CD14-positive monocyte (primary cell): Measurements from ENCODE around the gene SLC26A2. TPM values are rescaled to one million over a fixed set of nuclear protein-coding genes. Genes with fewer than 3 reads are reported as not detected.

Experiments used
- DNase-seq, 3 donors: peaks; one replicate each; pipeline ENCODE4 v3.0.0-alpha.2; 2011 to 2022
- H2AFZ ChIP-seq: 2 replicates; pipeline ENCODE4 v1.6.0; 2012; ENCODE audit warnings: mild to moderate bottlenecking, low read depth, low read length, inconsistent platforms; ENCODE audit not compliant: insufficient read depth, poor library complexity, severe bottlenecking
- H3K27ac ChIP-seq, 2 donors: 1 replicate in 1 of 2; 2 replicates in 1 of 2; pipeline ENCODE4 v1.5.1; 2012 to 2013; ENCODE audit warnings: low read length in 2 of 2, control low read depth in 1 of 2, inconsistent platforms in 1 of 2, low read depth in 1 of 2, mild to moderate bottlenecking in 1 of 2
- H3K27me3 ChIP-seq, 2 donors: one replicate each; pipeline versions ENCODE4 v1.6.0 to v1.6.1; 2011 to 2013; ENCODE audit warnings: low read length in 2 of 2; ENCODE audit not compliant: control insufficient read depth in 2 of 2, insufficient read depth in 2 of 2
- H3K36me3 ChIP-seq, 2 donors: replicated peaks in 1 of 2; 1 replicate in 1 of 2; 2 replicates in 1 of 2; pipeline versions ENCODE4 v1.5.1 to v1.6.1; 2012 to 2013; ENCODE audit warnings: low read length in 2 of 2, control low read depth in 1 of 2, inconsistent platforms in 1 of 2, mild to moderate bottlenecking in 1 of 2; ENCODE audit not compliant: insufficient read depth in 2 of 2, control insufficient read depth in 1 of 2
- H3K4me1 ChIP-seq, 2 donors: 1 replicate in 1 of 2; 2 replicates in 1 of 2; pipeline versions ENCODE4 v1.5.1 to v1.6.1; 2012 to 2013; ENCODE audit warnings: low read length in 2 of 2, control low read depth in 1 of 2, inconsistent platforms in 1 of 2, mild to moderate bottlenecking in 1 of 2, moderate library complexity in 1 of 2; ENCODE audit not compliant: insufficient read depth in 2 of 2, control insufficient read depth in 1 of 2
- H3K4me2 ChIP-seq: replicated peaks from 2 replicates; pipeline ENCODE3; 2012; ENCODE audit warnings: low read length, moderate library complexity, mild to moderate bottlenecking; ENCODE audit not compliant: poor library complexity, severe bottlenecking; ENCODE audit errors: extremely low read depth
- H3K4me3 ChIP-seq, 3 experiments: fragments of 200-600 bp in 1 of 3; sonication (generic) in 1 of 3; replicated peaks in 1 of 3; 1 replicate in 2 of 3; 2 replicates in 1 of 3; pipeline ENCODE4 v1.5.1; 2011 to 2013; ENCODE audit warnings: low read length in 3 of 3, mild to moderate bottlenecking in 3 of 3, control low read depth in 2 of 3, low read depth in 2 of 3, inconsistent platforms in 1 of 3, moderate library complexity in 1 of 3
- H3K79me2 ChIP-seq: 2 replicates; pipeline ENCODE4 v1.6.0; 2012; ENCODE audit warnings: mild to moderate bottlenecking, control low read depth, inconsistent platforms, low read length, moderate library complexity; ENCODE audit not compliant: insufficient read depth
- H3K9ac ChIP-seq: 2 replicates; pipeline ENCODE4 v1.6.0; 2017; ENCODE audit warnings: low read length, mild to moderate bottlenecking; ENCODE audit not compliant: insufficient read depth, poor library complexity, severe bottlenecking
- H3K9me3 ChIP-seq, 2 donors: replicated peaks in 1 of 2; 1 replicate in 1 of 2; 2 replicates in 1 of 2; pipeline versions ENCODE4 v1.5.1 to v1.6.1; 2012 to 2013; ENCODE audit warnings: low read length in 2 of 2, control low read depth in 1 of 2; ENCODE audit not compliant: control insufficient read depth in 1 of 2, insufficient read depth in 1 of 2
- H4K20me1 ChIP-seq: 2 replicates; pipeline ENCODE4 v1.6.0; 2012; ENCODE audit warnings: mild to moderate bottlenecking, low read length, control low read depth, moderate library complexity; ENCODE audit not compliant: insufficient read depth
- H3K27ac Mint-ChIP-seq, 7 donors: one replicate each; pipeline ENCODE4 v1.8.0; 2020; ENCODE audit warnings: mild to moderate bottlenecking in 7 of 7, mixed read lengths in 7 of 7, moderate library complexity in 6 of 7, inconsistent platforms in 2 of 7
- H3K27me3 Mint-ChIP-seq, 3 donors: one replicate each; pipeline ENCODE4 v1.8.0; 2021 to 2022; ENCODE audit warnings: low read depth in 3 of 3, mild to moderate bottlenecking in 3 of 3, mixed read lengths in 3 of 3, moderate library complexity in 3 of 3, inconsistent platforms in 1 of 3
- H3K36me3 Mint-ChIP-seq, 2 donors: one replicate each; pipeline ENCODE4 v1.8.0; 2020; ENCODE audit warnings: mixed read lengths in 2 of 2, inconsistent platforms in 1 of 2, mild to moderate bottlenecking in 1 of 2
- H3K4me1 Mint-ChIP-seq: one replicate; pipeline ENCODE4 v1.8.0; 2020; ENCODE audit warnings: mild to moderate bottlenecking, mixed read lengths
- H3K4me3 Mint-ChIP-seq, 2 donors: one replicate each; pipeline ENCODE4 v1.8.0; 2020; ENCODE audit warnings: mild to moderate bottlenecking in 2 of 2, mixed read lengths in 2 of 2, moderate library complexity in 1 of 2
- H3K9me3 Mint-ChIP-seq, 7 donors: one replicate each; pipeline ENCODE4 v1.8.0; 2020 to 2022; ENCODE audit warnings: mixed read lengths in 7 of 7, mild to moderate bottlenecking in 6 of 7, moderate library complexity in 6 of 7, inconsistent platforms in 2 of 7
- CTCF ChIP-seq: fragments of 200-600 bp; IDR thresholded peaks from one replicate; pipeline ENCODE4 v1.8.0; 2022; ENCODE audit warnings: antibody characterized with exemption, mild to moderate bottlenecking
- WGBS: methylation state at CpG from one replicate; pipeline ENCODE4 v1.1.5; 2013; ENCODE audit warnings: missing lambda C conversion rate; ENCODE audit not compliant: insufficient coverage; 5-methylcytosine and 5-hydroxymethylcytosine counted together
- intact Hi-C, 2 donors: fragments of 100-400 bp; cut with micrococcal nuclease; formaldehyde crosslinking; loops; one replicate each; pipeline versions ENCODE4 v1.15.0 to v1.15.1; 2023
- polyA plus RNA-seq, 3 donors: library from polyadenylated mRNA; depleted of rRNA in 1 of 3; unstranded in 2 of 3; stranded (reverse) in 1 of 3; fragments of 300-500 nt in 2 of 3; fragments of >200 nt in 1 of 3; fragmentation: Illumina TruSeq in 2 of 3; gene quantifications; 1 replicate in 2 of 3; 2 replicates in 1 of 3; pipeline ENCODE4 v1.2.3, GENCODE V29; 2012 to 2021

SLC26A2 gene
- polyA plus RNA-seq, 3 donors, result 1.9 to 3.6 (median 3.1) TPM

- H3K4me1 Mint-ChIP-seq, result peaks cover 33% of the 10 kb centered on the region
- Histone ChIP-seq H3K27ac (no peak within 1 kb of the TSS), H3K79me2 (no peaks in the 10 kb centered on the region), H2AFZ (no peak within 1 kb of the TSS), H3K4me1 (peaks cover 20 to 25% of the 10 kb centered on the region in 2 donors), H3K4me3 (no peak within 1 kb of the TSS), H3K9ac (no peak within 1 kb of the TSS), H3K4me2 (no peak within 1 kb of the TSS), H3K36me3 (no peaks in the 10 kb centered on the region), H3K27me3 (no peaks in the 10 kb centered on the region), H4K20me1 (no peaks in the 10 kb centered on the region), H3K9me3 (no peaks in the 10 kb centered on the region)
- 100% methylated on average over 2 of the region's 2 CpGs for WGBS
- peaks cover 0 to 1% (median 0%) of the 10 kb centered on the region in 3 donors for H3K27me3 Mint-ChIP-seq
- no peaks in the 10 kb centered on the region for H3K36me3 Mint-ChIP-seq
- no peak within 1 kb of the TSS for H3K27ac Mint-ChIP-seq
- no peak for DNase-seq
- H3K4me3 Mint-ChIP-seq, result no peak within 1 kb of the TSS
- TF ChIP-seq CTCF, result no peak
- H3K9me3 Mint-ChIP-seq, result peaks cover 0 to 1% (median 0%) of the 10 kb centered on the region in 7 donors
- intact Hi-C loops, result loop anchor here in 1 of 2 donors (10.0 kb wide), 1 partner anchor 270 kb away; no protein-coding TSS in a partner anchor
Observed at GRCh38 chr5:149944666-149945065, 15.9 kb upstream of the SLC26A2 start, which contains the start of gene PDE6A. PDE6A (minus strand) TSS chr5:149944793; CDS start chr5:149944673, 120 bp downstream.

- no peak overlapping the region for H3K9ac ChIP-seq
- H3K27me3 ChIP-seq, result no peaks in the 10 kb centered on the region
- no peak overlapping the region for H3K4me2 ChIP-seq
- H4K20me1 ChIP-seq, result no peaks in the 10 kb centered on the region
- no peaks in the 10 kb centered on the region for H3K9me3 ChIP-seq
- Mint-ChIP-seq H3K27ac (no peak overlapping the region), H3K4me1 (peaks cover 19% of the 10 kb centered on the region), H3K4me3 (no peak overlapping the region), H3K27me3 (peaks cover 0 to 2% (median 1%) of the 10 kb centered on the region in 3 donors), H3K9me3 (peaks cover 0 to 1% (median 0%) of the 10 kb centered on the region in 7 donors), H3K36me3 (no peaks in the 10 kb centered on the region)
- no peak overlapping the region for H3K4me3 ChIP-seq
- H2AFZ ChIP-seq, result no peak overlapping the region
- DNase-seq, result no peak
- no peaks in the 10 kb centered on the region for H3K36me3 ChIP-seq
- peaks cover 5 to 11% of the 10 kb centered on the region in 2 donors for H3K4me1 ChIP-seq
- H3K27ac ChIP-seq, result no peak overlapping the region
- TF ChIP-seq CTCF, result no peak
- intact Hi-C loops, result loop anchor here in 1 of 2 donors (10.0 kb wide), 1 partner anchor 271 kb away; no protein-coding TSS in a partner anchor
- WGBS, result 79% methylated on average over 2 of the region's 3 CpGs
- no peaks in the 10 kb centered on the region for H3K79me2 ChIP-seq
Observed at GRCh38 chr5:149946118-149946517, 14.4 kb upstream of the SLC26A2 start.
